Activated gamma-delta T cell (primary cell): ENCODE measurements around the gene SOBP.

Experiments
- DNase-seq: peaks from one replicate; lab custom pipeline; 2025; lab: John Stamatoyannopoulos, UW

The SOBP gene

DNA sequence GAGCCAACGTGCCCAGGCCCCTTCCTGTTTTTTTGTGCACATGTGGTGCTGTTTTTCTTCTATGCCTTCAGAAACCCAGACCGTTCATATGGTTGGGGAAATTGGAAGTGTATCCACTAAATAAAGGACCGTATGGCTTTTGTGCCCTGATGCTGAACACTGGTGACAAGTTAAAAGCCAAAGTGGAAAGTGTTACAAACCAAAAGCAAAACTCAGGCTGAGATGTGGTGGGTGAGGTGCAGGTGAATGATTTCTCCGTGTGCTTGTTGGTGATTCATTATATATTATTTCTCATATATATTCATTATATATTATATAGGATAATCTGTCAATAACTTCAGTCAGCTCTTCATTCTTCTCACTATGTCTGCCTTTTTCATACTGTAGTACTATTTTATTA lies 148.6 kb downstream of the SOBP start:
- no peak for DNase-seq

DNA sequence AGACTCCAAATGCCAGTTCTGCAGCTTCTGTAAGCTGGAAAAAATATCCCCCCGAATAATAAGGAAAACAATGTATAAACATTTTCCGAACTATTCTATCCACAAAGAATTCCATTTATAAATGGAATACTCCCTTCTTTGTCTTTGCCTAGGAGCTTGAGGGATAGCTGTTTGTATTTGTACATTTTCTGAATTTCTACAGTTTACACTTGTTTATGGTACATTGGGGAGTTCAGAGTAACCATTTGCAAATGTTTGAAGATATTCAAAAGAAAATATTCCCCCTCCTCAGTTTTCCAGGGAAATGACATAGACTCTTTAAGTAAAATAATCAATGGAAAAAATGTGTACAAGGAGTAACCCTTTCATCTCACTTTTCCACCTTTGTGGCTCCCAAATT lies 149.6 kb downstream of the SOBP start:
- DNase-seq = no peak

DNA sequence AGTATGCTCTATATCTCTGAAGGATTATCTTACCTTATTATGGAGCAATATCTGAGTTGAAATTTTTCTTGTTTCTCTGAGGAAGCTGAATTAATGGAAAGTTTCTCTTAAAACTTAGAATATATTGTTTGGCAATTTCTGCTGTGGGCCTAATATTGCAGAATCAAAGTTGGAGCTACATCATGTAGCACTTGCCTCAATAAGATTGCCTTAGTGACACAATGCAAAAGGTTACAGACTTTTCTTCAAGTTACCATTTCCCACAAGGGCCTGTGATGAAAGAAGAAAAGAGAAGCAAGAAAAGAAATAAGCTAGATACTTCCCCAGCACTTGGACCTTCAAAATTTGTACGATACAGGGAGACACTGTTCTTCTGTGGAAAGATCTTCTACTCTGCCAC lies 151.2 kb downstream of the SOBP start:
- no peak for DNase-seq

DNA sequence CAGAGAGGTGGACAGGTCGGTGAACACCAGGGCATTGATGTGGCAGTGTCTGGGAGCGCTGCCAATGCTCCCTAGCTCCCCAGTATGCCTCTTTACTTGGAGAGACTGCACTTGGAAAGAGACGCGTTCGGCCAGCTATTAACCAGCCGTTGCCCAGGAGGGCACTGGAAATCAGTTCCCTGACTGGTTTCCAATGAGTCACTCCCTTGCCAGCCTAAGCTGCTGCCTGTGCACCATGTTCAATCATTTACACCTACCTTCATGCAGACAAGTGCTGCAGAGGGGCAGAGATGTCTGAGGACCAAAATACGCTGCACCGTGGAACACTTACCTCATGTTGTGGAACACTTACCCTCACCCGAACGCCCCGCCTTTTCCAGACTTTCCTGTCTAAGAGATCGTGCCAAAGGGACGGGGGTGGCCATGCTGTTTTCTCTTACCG lies 151.6 kb downstream of the SOBP start:
- DNase-seq = no peak

DNA sequence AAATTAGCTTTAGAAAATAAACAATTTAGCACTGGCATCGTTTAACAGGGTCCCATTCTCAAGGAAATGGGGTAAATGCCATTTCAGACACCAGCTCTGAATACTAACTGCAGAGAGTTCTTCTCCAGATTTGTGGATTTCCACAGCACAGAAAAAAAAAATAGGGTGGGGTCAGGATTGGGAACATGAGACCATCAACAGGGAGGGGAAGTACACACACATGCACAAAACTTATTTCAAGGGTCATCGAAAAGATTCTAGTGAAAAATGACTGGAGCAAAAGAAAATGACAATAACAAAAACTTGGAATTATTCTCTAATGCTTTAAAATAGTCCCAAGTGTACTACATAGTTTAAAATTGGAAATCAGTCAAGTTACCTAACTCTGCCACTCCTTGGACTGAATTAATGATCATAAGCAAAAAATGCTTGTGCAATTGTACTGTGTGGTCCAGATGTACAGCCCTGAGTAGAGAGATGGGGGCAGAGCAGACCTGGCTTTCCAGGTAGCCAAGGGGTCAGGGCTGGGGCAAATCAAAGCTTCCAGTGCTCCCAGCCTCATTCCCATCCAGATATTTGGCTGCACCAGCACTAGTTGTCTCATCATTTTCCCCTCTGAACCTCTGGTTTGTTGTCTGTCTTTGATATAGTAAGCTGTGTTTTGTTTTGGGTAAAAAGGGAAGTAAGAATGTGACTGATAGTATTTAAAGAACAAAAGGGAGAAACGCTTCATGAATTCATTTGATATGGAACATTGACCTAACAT lies 152.4 kb downstream of the SOBP start:
- no peak for DNase-seq

DNA sequence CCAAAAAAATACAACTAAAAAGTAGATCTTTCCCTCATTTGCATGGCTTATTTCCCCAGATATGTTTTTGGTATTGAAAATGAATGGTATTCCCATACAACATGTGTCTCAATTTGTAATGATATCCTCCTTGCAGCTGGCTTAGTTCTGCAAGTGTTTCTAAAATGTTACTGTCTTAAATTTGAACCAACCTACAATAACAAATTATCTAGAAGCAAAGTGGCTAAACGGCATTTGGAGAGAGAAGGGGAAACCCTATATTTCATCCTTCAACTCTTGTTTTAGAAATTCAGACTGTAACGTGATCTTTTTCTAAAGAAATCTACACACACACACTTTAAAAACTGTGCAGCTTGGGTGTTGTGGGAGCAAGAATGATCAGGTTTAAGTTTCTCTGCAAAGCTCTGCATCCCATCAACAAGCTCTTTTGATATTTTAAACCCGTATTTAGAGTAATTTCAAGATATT lies 153.0 kb downstream of the SOBP start:
- no peak for DNase-seq

DNA sequence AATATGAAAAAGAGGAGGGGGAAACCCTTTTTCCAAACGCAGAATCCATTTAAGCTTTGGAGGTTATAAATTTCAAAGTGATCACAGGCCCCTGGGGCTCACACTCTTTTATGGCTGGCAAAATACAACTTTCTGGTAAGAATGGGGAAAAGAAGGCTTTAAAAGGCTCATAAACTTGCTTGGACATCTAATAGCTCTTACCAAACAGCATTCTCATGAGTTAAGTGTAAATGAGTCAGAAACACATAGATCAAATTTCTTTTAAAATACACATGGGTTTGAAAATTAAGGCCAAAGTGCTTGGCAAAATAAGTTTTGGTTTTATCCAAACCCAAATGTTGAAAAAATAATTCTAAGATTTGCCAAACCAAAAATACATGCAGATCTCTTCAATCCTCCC lies 154.6 kb downstream of the SOBP start:
- DNase-seq = no peak

DNA sequence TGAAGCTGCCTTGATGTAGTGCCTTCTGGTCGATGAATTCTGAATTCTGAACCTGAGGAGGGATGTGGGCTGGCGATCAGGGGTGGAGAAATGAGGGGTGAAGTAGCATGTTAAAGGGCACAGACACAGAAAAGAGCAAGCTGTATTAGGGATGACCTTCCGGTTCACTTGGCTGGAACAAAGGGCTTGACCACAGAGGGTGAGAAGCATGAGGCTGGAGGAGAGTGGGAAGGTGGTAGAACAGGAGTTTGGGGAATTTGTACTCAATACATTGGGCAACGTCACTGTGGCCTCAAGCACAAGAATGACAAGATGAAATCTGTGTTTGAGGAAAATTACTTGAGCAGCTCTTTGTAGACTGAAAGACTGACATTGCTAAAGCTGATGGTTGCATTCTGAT lies 155.8 kb downstream of the SOBP start:
- no peak for DNase-seq

DNA sequence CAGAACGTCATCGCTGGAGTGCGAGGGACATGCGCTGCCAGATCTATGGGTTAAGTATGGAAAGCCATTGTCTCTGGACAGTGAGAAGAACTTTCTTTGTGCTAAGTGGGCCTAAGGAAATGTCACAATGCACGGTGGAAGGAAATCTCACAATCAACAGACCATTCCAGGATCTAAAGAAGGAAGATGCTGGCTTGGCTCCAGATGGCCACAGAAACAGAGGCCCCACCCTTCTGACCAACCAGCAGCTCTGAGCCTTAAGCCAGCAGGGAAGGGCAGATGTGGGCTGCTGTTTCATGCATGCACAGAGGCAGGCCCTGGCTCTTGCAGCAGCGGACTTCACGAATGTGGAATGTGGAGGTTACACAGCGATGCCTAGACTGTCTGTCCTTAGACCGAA lies 156.3 kb downstream of the SOBP start:
- no peak for DNase-seq

DNA sequence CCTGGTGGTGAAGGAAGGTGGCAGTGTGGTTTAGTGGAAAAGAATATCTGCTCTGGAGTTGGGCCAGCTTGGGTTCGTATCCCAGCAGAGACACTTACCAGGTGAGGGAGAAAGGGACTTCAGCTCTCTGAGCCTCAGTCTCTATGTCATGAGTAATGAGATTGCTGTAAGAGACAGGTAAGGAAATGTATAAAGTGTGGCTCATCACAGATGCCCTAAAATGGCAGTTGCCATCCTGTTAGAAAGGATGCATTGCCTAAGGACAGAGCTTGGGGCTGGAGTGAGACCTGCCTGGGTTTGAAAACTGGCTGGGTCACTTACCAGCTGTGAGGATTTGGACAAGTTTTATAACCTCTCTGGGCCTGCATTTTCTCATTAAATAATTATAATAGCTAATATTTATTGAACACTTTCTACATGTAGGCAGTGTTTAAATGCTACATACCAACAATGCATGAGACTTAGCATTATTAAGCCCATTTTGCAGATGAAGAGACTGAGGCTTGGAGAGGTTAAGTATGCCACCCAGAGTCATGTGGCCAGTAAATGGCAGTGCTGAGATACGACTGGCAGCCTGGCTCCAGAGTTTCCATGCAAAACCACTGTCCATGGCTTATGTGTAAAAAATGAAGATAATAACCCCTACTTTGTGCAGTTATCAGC lies 157.0 kb downstream of the SOBP start:
- no peak for DNase-seq

DNA sequence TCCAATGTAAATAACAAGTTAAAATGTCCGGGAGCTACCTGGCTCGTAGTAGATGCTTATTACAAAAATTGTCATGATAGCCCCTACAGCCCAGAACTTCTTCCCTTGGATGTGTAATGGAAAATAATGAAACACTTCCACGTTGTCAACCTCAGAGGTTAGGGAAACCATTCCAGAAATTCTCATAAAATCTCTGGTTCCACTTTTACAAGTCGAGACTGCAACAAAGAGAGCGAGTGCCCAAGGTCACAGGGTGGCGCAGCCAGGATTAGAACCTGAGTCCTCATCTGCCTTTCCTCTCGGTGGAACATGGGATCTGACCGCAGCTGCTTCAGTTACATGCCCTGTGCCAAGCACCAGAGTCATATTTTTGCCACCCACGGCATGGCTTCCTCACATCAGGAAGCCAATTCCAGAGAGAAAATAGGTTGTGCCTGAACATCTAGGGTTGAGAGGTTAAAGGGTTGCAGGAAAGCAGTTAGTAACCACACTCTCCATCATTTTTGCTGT lies 157.6 kb downstream of the SOBP start:
- DNase-seq = no peak

DNA sequence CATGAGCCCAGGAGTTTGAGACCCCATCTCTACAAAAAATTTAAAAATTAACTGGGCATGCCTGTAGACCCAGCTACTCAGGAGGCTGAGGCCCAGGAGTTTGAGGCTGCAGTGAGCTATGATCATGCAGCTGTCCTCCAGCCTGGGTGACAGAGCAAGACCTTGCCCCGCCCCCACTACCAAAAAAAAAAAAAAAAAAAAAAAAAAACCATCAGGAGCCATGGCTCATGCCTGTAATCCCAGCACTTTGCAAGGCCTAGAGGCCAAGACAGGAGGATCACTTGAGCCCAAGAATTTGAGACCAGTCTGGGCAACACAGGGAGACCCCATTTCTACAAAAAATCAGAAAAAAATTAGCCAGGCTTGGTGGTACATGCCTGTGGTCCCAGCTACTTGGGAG lies 159.1 kb downstream of the SOBP start:
- DNase-seq = no peak

DNA sequence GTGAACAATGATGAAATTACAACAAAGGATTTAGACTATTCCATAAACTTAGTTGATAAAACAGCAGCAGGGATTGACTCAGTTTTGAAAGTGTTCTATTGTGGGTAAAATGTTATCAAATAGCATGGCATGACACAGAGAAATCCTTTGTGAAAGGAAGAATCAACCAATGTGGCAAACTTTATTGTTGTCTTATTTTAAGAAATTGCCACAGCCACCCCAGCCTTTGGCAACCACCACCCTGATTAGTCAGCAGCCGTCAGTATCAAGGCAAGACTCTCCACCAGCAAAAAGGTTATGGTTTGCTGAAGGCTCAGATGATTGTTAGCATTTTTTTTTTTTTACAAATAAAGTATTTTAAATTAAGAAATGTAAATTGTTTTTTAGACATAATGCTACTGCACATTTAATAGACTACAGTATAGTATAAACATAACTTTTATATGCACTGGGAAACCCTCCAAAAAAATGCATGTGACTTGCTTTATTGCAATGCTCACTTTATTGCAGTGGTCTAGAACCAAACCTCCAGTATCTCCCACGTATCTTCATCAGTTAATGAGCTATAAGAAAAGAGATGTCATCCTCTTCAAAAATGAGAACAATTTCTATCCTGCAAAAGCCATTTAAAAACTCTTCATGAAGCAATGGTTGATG lies 162.7 kb downstream of the SOBP start:
- no peak for DNase-seq

DNA sequence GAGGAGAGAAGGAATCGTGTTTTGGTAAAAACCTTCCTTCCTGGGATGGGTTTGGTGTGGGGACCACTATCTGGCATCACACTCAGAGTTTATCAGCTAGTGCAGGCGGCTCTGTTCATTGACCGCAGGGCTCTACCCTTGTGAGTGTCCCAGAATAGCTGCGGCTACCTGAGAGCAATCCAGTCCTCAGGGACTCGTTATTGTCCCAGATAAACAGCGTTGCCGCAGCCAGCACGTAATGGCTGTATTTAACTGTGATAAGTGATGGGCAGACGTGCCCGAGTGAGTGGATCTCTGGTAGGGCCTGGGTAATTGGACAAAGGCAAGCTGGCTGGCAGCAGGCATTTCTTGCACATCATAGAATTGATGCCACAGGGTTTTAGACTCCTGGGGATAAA lies 163.3 kb downstream of the SOBP start:
- DNase-seq = no peak

DNA sequence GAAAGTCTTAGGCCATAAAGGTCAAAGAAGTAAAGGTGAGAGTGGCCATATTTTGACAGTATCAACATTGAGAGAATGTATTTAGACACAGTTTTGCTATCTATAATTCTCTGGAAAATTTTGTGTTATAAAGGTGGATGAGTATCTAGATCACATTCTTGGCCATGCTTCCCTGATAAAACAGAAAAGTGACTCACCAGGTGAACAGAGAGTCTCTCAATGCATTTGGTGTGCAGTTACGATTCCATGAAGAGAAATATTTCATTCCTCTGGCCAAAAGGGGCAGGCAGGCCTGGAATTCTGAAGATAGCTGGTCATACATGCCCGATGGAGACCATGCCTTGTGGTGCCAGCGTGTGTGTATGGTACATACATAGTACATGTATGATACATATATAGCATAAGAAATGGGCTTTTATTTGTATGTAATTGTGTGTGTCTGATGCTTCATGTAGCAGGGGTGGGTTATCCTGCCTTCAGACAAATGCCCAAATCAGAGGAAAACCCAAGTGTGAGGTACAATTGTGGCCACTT lies 164.0 kb downstream of the SOBP start:
- no peak for DNase-seq

DNA sequence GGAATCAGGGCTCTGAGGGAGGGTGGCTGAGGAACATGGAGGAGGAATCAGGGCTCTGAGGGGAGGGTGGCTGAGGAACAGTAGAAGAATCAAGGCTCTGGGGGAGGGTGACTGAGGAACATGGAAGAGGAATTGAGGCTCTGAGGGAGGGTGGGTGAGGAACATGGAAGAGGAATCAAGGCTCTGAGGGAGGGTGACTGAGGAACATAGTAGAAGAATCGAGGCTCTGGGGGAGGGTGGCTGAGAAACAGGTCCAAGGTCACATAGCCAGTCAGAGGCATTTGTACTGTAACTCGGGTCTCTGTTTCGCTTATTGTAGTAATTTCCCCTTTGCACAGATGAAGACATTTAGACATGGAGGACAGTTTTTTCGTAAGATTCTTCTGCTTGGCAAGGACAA lies 164.8 kb downstream of the SOBP start:
- DNase-seq = no peak

DNA sequence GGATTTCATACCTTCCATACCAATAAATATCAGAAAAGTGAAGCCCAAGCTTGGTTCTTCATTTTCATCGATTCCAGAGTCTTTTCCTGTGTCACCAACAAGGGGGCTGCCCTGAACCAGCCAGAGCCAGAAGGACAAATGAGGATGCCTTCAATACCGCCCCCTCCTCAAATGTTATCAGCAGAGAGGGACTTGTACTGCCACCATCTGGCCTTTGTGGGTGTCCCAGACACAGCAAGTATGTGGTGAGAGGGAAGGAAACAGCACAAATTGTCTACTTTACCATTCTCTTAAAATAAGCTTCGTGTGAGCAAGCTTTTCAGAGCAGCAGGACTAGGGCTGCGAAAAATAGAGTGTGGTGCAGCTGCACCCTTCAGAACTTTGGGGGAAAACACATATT lies 165.3 kb downstream of the SOBP start:
- DNase-seq = no peak

DNA sequence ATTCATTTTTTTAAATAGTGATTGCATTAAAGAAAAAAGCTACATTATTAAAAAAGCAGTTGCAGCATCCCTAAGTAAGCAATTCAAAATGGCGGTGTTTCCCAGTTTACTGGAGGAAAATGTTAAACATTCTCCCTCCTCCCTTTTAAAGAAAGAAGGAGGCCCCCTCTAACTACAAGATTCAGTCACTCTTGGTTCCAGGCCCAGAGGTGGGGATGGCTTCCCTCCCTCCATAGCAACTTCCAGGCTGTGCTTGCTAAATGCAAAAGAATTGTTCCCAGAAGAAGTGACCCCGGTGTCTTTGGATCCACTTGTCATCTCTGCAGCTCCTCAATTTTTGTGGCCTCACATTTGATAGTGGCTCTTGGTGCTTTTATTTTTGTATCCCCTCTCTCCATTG lies 165.9 kb downstream of the SOBP start:
- no peak for DNase-seq

DNA sequence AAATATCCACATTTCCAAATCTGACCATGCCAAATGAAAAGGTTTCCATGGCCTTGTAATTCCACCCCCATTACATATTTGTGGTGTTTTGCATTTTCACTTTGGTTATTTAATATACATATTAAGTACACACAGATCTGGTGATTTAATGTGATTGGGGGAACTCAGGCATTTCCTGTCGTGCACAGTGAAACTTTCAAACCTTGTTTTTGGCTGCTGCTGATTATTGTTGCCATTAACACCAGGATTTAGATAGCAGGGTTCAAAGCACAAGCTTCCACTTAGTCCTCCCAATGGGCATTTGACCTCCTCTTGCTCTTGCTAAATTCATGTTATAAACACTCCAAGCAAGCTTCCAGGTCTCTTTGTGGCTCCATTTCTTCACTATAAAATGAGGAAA lies 166.5 kb downstream of the SOBP start:
- DNase-seq = no peak

DNA sequence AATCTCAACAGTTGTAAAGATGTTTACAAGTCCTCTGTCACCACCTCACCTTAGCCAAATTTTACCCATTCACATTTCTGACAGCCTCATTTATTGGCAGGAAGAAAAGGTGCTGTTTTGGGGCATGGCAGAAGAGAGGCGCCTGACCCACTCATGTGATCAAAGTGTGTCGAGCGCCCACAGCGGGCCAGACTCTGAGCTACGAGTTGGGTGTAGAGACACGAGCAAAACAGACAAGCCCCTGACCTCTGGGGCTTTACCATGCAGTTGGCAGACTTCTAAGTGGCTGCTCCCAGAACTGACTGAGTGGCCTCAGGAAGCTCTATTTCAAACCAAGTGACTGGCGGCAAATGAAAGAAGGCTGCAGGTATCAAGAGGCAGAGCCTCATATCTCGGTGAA lies 167.0 kb downstream of the SOBP start:
- no peak for DNase-seq

DNA sequence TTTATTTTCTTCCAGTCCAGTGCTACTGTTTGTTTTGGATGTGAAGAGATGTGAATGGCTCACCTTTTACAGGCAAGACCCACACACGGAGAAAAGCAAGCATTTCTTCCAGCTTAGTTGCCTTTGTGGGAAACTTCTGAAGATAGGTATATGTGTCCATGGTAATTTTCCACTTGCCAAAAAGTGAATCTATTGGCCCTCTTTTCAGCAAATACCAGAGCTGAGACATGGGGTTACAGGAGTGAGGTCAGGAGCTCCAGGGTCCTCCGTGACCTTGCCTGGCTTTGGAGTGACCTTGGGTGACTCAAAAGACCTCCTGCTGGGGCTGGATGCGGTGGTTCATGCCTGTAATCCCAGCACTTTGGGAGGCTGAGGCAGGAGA lies 167.4 kb downstream of the SOBP start:
- no peak for DNase-seq

DNA sequence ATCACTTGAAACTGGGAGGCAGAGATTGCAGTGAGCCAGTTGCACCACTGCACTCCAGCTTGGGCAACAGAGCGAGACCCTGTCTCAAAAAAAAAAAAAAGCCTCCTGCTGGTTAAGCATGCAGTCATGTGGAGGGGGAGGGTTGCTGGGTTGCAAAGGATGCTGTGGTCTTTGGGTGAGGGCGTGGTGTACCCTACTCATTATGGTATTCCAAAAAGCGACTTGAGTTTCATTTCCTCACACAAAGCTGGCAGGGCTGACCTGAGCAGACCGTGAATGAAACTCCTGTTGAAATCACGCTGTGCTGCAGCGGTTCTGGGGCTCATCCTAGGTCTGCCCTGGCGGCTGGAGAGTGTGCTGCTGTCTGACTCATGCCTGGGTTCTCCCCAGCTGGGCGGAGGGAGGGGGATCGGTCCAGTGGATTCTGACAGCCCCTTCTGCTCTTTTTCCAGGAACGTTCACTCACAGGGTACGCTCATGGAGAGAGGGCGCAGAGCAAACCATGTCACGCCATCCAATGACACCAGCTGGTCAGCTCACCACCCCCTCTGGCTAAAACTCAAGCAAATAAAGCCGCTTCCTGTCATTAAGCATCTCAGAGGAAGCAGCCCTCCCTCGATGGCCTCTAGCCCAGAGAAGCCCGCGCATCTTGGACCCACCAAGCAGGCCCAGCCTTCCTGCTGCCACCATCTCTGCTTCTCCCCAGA lies 168.0 kb downstream of the SOBP start:
- no peak for DNase-seq
